Erythroblast (primary cell): ENCODE measurements around the gene FGFR2.
"Not testable (repeated sequence)": the region's sequence is repeated elsewhere in the genome, so short reads cannot be mapped to it uniquely, and the experiment has no call there.

ENCODE experiments used
- DNase-seq, 2 experiments: peaks; one replicate each; lab custom pipeline; 2025; lab: John Stamatoyannopoulos, UW
- GATA1 ChIP-seq: IDR thresholded peaks from 2 replicates; pipeline ENCODE4 v1.6.1; 2011; ENCODE audit warnings: low read depth, mild to moderate bottlenecking, control low read depth, low read length, moderate library complexity
- POLR2A ChIP-seq: IDR thresholded peaks from 2 replicates; pipeline ENCODE4 v1.6.1; 2011; ENCODE audit warnings: mild to moderate bottlenecking, low read length

FGFR2 gene

DNA sequence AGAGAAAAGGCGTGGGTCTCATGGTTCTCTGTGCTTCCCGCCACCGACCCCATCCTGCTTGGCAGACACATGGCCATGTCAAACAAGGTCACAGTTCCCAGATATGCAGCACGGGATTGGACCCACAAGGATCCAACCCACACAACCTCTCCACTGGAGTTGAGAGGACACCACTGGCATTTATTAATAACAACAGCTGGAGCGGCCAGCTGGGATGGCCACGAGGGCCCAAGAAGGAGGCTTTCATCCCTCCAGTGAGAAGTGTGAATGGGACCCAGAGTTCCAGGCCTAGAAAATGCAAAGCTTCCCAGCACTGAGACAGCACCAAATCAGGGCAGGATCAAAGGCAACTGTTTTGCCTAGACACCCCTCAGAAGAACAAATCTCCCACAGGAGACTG, 31.5 kb downstream of the FGFR2 start:
- no peak for DNase-seq
- TF ChIP-seq GATA1, result no peak
- TF ChIP-seq POLR2A, result no peak

DNA sequence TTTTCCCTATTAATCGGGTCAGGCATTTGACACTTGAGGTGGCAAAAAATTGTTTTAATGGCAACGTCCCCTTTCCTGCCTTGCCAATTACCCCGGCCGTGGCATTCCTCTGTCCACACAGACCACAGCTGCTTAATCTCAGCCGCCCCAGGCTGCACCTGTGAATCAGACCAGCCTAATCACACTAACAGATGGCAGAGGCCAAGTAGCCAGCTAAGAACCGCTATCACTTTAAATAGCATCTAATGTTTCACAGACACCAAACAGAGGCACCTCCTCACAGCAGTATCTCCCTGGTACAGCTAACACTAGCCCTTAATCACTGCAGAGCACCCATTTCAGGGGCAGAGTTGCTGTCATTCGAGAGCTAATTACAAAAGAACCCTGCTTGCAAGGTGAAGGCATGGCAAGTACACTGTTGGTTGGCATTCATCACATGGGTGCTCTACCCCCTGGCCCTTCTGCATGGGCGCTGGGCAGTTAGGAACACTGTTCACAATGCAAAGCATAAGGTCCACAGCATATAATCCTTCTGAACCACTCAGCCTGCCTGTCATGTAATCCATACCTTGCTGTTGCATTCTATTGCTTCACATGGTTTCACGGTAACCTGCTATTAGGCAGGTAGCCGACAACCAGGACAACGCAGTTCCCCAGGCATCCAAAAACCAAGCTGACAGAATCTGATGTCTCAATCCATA, 38.8 kb downstream of the FGFR2 start:
- TF ChIP-seq GATA1 (no peak), POLR2A (no peak)
- DNase-seq, result no peak

DNA sequence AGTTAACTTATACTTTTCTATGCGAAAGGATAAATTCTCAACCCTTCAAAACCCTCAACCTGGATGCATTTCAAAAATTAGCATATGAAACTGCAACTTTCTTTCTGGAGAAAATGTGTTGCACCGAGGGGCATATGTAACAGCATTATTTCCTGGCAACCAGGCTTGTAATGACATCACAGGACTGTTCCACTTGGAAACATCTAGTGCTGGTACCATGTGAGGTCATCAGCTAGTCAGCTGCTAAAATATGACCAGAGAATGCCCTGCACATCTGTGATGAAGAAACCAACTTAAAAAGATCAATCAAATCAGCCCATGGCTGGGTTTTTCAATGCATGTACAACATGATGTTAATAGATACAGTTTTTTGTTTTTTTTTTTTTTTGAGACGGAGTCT, 40.0 kb downstream of the FGFR2 start:
- no peak for TF ChIP-seq GATA1
- no peak for TF ChIP-seq POLR2A

DNA sequence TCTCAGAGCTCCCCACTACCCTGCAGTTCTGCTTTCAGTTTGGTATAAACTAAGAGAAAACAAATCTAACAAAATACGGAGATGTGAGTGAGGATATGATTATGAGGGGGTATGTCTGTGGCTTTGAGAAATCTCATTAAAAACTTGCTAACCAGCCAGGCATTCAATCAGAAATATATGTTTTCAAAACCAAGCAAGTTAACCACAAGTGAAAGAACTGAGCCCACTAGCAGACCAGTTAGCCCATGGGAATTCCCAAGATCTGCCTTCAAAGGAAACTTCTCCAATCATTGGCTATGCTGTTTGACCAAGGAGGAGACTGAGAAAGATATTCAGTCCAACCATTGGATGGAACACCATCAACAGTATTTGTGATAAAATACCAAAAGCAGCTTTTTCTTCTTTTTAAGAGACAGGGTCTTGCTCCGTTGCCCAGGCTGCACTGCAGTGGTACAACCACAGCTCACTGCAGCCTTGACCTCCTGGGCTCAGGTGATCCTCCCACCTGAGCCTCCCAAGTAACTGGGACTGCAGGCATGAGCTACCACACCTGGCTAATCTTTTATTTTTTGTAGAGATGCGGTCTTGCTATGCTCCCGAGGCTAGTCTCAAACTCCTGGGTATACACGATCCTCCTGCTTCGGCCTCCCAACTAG, 41.2 kb downstream of the FGFR2 start:
- TF ChIP-seq GATA1, result no peak
- no peak for TF ChIP-seq POLR2A
- no peak for DNase-seq

More for the DNA sequence above, 40.0 kb downstream of the FGFR2 start:
- DNase-seq, result no peak

DNA sequence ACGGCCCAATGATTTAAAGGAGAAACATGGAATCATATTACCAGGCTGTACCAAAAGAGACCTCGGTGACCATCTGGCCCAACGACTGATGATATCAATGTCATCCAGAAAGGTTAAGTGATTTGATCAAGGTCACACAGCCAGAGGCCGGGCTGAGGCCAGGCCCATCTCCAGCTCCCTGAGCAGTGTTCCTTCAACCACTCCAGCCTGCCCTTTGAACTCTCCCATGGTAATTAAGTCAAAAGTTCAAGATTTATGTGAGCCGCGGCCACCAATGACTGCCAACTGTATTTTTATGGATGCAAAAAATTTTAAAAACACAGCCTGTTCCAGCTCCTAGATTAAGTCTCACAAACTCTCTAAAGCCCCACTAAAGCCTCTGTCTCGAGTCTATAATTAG, 41.8 kb downstream of the FGFR2 start:
- TF ChIP-seq GATA1 (no peak), POLR2A (no peak)
- no peak for DNase-seq

DNA sequence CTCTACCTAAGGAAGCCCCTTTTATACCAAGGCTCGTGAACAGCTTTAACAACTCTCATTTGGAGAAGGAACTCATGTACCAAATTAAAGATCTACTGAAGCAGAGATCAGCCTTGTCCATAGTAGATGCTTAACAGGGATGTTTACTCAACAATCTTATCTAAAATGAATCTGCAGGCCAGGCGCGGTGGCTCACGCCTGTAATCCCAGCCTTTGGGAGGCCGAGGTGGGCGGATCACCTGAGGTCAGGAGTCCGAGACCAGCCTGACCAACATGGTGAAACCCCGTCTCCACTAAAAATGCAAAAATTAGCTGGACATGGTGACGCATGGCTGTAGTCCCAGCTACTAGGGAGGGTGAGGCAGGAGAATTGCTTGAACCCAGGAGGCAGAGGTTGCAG, 43.3 kb downstream of the FGFR2 start:
- DNase-seq, result not testable (repeated sequence)

DNA sequence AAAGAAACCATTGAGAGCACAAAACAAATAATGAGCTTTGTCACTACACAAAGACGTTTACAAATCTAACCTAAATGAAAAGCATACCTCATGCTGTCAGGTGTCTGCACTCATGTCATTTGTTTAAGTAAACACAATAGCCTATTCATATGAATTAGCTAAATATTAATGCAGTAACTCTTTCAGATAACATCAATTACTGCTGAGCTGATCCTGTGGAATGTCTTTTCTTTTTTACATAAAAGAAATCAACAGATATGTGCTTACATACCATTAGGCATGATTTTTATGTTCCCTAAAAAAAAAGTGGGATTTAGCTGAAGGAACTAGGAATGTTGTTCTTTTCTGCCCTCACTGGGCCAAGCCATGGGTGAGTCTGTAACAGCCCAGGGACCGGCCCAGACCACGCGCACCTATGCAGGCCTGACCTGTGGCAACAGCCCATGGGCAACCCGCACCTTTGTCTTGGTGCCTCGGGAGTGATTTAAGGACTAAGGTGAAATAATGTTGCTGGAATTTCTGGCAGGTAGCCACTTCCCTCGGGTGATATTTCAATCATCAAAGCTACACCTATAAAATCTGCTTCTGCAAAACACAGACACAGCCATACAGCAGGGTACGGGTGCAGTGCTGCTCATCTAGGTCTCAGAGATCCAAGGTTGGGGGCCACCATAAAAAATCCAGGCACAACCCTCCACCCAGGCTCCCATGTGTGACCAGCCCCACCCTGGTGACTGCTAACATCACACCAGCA, 44.6 kb downstream of the FGFR2 start:
- TF ChIP-seq GATA1 (no peak), POLR2A (no peak)
- DNase-seq, result no peak

DNA sequence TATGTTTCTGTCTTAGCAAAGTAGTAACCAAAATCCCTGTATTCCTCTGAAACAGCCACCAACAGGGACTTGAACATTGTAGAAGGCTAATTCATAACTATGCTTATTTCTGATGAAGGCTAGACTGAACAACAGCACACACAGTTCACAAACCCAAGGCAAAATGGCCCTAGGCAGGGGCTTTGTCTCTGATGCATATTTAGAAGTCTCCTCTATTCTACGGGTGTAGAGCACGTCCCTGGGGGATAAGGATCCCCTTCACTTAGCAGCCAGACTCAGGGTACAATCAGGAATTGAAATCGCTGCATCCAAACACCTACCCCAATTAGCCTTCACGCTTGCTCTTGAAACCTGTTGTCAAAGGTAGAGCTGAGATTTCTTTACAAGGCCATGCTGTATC, 45.5 kb downstream of the FGFR2 start:
- no peak for DNase-seq
- TF ChIP-seq POLR2A, result no peak

DNA sequence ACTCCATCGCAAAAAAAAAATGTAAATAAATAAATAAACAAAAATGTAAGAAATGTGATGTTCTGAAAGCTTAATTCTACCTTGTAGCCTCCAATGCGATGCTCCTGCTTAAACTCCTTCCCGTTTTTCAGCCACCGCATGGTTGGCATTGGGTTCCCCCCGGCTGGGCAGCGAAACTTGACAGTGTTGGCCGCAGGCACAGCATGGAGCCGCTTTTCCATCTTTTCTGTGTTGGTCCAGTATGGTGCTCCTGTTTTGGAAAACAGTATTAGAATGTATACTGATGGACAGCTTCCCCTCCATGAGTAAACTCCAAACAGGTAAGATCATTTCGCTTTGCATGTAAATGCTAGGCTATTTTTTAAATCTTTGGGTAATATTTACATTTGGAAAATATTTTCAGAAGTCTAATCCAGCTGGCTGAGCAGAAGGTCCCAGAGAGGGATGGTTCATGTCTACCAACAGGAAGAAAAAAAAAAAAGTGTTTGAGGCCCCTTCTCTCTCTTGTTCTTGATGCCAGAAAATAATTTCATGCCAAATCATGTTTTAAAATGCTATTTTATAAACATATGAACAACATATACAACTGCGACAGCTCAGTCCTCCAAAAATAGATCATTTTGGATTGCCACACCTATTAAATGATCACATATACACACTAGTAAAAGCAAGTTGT, 46.9 kb downstream of the FGFR2 start:
- TF ChIP-seq GATA1 (no peak), POLR2A (no peak)
- DNase-seq, result no peak

DNA sequence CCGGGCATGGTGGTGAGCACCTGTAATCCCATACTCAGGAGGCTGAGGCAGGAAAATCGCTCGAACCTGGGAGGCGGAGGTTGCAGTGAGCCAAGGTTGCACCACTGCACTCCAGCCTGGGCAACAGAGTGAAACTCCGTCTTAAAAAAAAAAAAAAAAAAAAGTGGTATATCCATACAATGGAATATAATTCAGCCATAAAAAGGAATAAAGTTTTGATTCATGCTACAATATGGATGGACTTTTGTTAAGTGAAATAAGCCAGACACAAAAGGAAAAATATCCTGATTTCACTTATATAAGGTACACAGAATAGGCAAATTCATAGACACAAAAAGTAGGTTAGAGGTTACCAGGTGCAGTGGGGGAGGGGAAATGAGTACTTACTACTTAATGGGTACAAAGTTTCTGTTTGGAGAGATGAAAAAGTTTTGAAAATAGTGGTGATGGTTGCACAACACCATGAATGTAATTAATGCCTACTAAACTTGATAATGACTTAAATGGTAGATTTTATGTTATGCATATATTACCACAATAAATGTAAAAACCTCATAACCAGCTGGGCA, 53.9 kb downstream of the FGFR2 start:
- TF ChIP-seq GATA1 (no peak), POLR2A (no peak)
- no peak for DNase-seq

DNA sequence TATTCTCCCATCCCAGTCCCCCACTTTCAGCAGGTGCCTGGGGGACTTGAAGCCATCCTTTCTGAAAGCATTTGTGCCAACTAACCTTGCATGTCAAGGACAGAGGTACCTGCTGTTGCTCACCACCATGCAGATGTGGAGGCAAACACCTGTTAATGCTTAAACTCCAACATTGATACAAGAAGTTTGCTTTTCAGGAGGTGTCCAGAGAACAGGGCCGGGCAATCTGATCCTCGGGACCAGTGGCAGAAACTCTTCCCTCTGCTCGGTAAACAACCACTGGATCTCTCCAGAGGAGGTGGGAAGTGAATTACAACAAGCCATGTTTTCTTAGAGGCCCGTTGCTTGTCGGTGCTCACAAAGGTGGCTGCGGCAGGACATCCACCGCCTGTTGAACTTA, 54.7 kb downstream of the FGFR2 start:
- no peak for DNase-seq
- no peak for TF ChIP-seq POLR2A
- no peak for TF ChIP-seq GATA1

DNA sequence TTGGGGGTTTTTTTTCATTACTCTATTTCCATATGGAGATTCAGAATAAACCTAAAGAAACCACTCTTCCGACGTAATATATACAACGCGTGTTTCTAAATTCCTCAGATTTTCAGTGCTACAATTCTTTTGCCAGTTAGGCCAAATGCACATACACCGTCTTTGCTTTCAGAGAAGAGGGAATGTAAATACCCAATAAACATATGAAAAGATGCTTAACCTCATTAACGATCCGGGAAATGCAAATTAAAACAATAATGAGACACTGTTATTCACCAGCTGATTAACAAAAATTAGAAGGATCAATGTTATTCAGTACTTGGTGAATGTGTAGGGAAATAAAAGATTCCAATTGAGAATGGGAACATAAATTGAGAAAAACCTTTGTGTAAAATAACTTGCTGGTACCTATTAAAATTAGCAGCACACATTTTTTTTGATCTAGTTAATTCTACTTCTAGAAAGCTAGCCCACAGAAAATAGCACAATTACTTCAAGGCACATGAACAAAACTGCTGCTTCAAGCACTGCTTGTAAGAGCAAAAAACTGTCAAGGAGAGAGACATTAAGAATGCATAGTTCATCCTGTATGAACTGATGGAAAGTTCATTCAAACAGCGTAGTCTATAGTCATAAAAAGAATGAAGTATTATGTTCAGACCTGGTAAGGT, 56.7 kb downstream of the FGFR2 start:
- no peak for DNase-seq
- TF ChIP-seq POLR2A, result no peak
- no peak for TF ChIP-seq GATA1

DNA sequence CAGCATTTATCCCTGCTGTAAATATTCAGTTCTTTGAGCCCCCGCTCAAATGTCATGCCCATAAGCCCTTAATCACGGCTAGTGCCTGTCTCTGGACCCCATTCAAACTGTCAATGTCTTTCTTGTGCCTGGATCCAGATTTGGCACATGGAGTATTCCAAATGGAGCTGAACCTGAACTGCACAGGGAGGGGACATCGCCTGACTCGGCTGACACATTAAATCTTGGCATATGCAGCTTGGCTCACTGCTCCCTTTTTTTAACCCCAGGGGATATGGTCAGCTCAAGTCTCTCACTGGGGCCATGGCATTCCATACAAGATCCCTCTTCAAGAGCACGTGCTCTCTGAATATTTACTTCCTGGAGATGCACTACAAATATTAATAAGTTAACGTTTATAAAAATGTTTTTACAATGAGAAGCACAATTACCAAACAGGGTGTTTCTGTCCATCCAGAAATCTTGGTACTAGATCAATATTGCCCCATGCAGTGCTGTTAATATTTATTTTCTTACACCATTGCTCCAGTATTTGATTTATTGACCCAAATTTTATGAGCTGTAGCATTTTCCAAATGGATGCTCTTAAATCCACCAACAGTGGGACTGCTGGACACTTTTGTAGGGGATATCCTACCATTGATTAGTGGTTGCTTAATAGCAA, 57.4 kb downstream of the FGFR2 start:
- DNase-seq, result no peak
- TF ChIP-seq GATA1 (no peak), POLR2A (no peak)
